Astrocyte (in vitro differentiated cells and primary cell): Measurements from ENCODE around the gene TAS2R5.
"Not testable (repeated sequence)": the region's sequence is repeated elsewhere in the genome, so short reads cannot be mapped to it uniquely, and the experiment has no call there.

Experiments used
- EZH2 ChIP-seq: IDR thresholded peaks from 2 replicates; pipeline ENCODE4 v1.6.1; 2012; ENCODE audit warnings: mild to moderate bottlenecking, low read length, inconsistent platforms; ENCODE audit not compliant: insufficient read depth
- TF ChIP-seq, protein P1 (sequence below): IDR thresholded peaks from 2 replicates; pipeline ENCODE4 v1.5.1; 2011; ENCODE audit warnings: low read depth, mild to moderate bottlenecking, inconsistent platforms, low read length, moderate library complexity; ENCODE audit not compliant: insufficient read depth

- TF ChIP-seq, protein P1, sequence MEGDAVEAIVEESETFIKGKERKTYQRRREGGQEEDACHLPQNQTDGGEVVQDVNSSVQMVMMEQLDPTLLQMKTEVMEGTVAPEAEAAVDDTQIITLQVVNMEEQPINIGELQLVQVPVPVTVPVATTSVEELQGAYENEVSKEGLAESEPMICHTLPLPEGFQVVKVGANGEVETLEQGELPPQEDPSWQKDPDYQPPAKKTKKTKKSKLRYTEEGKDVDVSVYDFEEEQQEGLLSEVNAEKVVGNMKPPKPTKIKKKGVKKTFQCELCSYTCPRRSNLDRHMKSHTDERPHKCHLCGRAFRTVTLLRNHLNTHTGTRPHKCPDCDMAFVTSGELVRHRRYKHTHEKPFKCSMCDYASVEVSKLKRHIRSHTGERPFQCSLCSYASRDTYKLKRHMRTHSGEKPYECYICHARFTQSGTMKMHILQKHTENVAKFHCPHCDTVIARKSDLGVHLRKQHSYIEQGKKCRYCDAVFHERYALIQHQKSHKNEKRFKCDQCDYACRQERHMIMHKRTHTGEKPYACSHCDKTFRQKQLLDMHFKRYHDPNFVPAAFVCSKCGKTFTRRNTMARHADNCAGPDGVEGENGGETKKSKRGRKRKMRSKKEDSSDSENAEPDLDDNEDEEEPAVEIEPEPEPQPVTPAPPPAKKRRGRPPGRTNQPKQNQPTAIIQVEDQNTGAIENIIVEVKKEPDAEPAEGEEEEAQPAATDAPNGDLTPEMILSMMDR: not testable (repeated sequence)
- not testable (repeated sequence) for TF ChIP-seq EZH2
These were observed 38.1 kb upstream of the TAS2R5 start for GRCh38 chr7:141751904-141752303.
